Measurements from ENCODE around the gene CACNG3. TPM values are rescaled to one million over a fixed set of nuclear protein-coding genes. Genes with fewer than 3 reads are reported as not detected.

The CACNG3 gene
- total RNA-seq, 1 experiment from 2014 or later, result not detected

- H3K4me1 ChIP-seq (ENCODE audit: insufficient read depth, low read length), result no peaks in the 10 kb centered on the region
- H3K4me2 ChIP-seq (ENCODE audit: insufficient read depth, insufficient read length, low read length), result no peak overlapping the region
- no peak overlapping the region for H3K56ac ChIP-seq (ENCODE audit: insufficient read length, low read depth, low read length)
- Mint-ChIP-seq H3K9me3 (no peaks in the 10 kb centered on the region; a peak in 1 of 5 replicates), H3K36me3 (ENCODE audit: insufficient read depth in 1 of 3, low read depth in 3 of 3) (no peaks in the 10 kb centered on the region), H3K4me1 (peaks cover 4 to 6% of the 10 kb centered on the region in 2 experiments), H3K27ac (no peak overlapping the region), H3K27me3 (ENCODE audit: low read depth) (peaks cover 22% of the 10 kb centered on the region), H3K4me3 (no peak overlapping the region)
- H3K14ac ChIP-seq (ENCODE audit: insufficient read depth, low read length), result no peak overlapping the region
- no peak overlapping the region for H3K23ac ChIP-seq (ENCODE audit: insufficient read length, low read depth, low read length)
- H2BK5ac ChIP-seq (ENCODE audit: insufficient read length, low read length), result no peak overlapping the region
- no peak overlapping the region for H2BK12ac ChIP-seq (ENCODE audit: insufficient read length, low read depth, low read length)
- no peak overlapping the region for H2BK120ac ChIP-seq (ENCODE audit: low read depth, low read length, poor library complexity, severe bottlenecking)
- no peaks in the 10 kb centered on the region for H4K20me1 ChIP-seq (ENCODE audit: control insufficient read depth, insufficient read depth, insufficient read length)
- H2BK20ac ChIP-seq (ENCODE audit: low read depth, low read length, poor library complexity, severe bottlenecking), result no peak overlapping the region
- no peak overlapping the region for H4K91ac ChIP-seq (ENCODE audit: insufficient read length, low read depth, low read length)
- no peak overlapping the region for H3T11ph ChIP-seq (ENCODE audit: low read length)
- H4K8ac ChIP-seq (replicated peaks; ENCODE audit: insufficient read length, low read depth, low read length), result no peak overlapping the region
- H3K9ac ChIP-seq (ENCODE audit: extremely low read depth, insufficient read length, low read length), result no peak overlapping the region
- no peaks in the 10 kb centered on the region for H3K23me2 ChIP-seq (ENCODE audit: insufficient read length, low read depth, low read length, poor library complexity, severe bottlenecking)
- no peaks in the 10 kb centered on the region for H3K27me3 ChIP-seq (ENCODE audit: insufficient read depth, low read length)
- no peak for TF ChIP-seq CTCF (conservative IDR thresholded peaks at IDR 0.05)
- H4K5ac ChIP-seq (ENCODE audit: insufficient read length, low read depth, low read length), result no peak overlapping the region
- H3K27ac ChIP-seq (ENCODE audit: insufficient read length, low read depth, low read length), result no peak overlapping the region
- no peak overlapping the region for H2AFZ ChIP-seq (ENCODE audit: low read length)
- no peak overlapping the region for H2AK5ac ChIP-seq (ENCODE audit: insufficient read length, low read length)
- DNase-seq, result no peak
- no peak overlapping the region for H2BK15ac ChIP-seq (ENCODE audit: low read depth, low read length)
- H3K18ac ChIP-seq (ENCODE audit: insufficient read length, low read depth, low read length), result no peak overlapping the region
- no peaks in the 10 kb centered on the region for H3K79me1 ChIP-seq (ENCODE audit: insufficient read depth, low read depth, low read length, poor library complexity, severe bottlenecking)
- H3K4ac ChIP-seq (ENCODE audit: low read depth, low read length), result no peak overlapping the region
- H3K79me2 ChIP-seq (ENCODE audit: insufficient read depth, low read length), result no peaks in the 10 kb centered on the region
- H3K9me3 ChIP-seq (ENCODE audit: control insufficient read depth, low read depth, low read length), result no peaks in the 10 kb centered on the region
Measured at GRCh38 chr16:24262816-24263215, 6.7 kb downstream of the CACNG3 start.
